Activated naive CD8-positive, alpha-beta T cell treated with anti-CD3 and anti-CD28 coated beads, Interleukin-2, amount 10 ng/mL, durations not matched to agents 7 days and 5 days (primary cell): ENCODE data around the gene RPS14. TPM values are rescaled to one million over a fixed set of nuclear protein-coding genes. Genes with fewer than 3 reads are reported as not detected.

Source experiments
- ATAC-seq: fragments of 150-1000 bp; cut with Tn5 transposase; one replicate; pipeline ENCODE4 v1.10.0; 2021; ENCODE audit warnings: low read depth, moderate library complexity
- POLR2A ChIA-PET: fragments of 350-600 bp; sonication (Branson Sonifier 250); formaldehyde crosslinking; loops from one replicate; lab custom pipeline; 2021; ENCODE audit warnings: antibody characterized with exemption; lab: Charles Lee
- DNase-seq: peaks from one replicate; pipeline ENCODE4 v3.0.0; 2021
- H3K27ac Mint-ChIP-seq: one replicate; pipeline ENCODE4 v1.8.0; 2022; ENCODE audit warnings: mild to moderate bottlenecking, mixed read lengths
- H3K27me3 Mint-ChIP-seq: one replicate; pipeline ENCODE4 v1.8.0; 2022; ENCODE audit warnings: mild to moderate bottlenecking, moderate library complexity, mixed read lengths
- H3K36me3 Mint-ChIP-seq: one replicate; pipeline ENCODE4 v1.8.0; 2021; ENCODE audit warnings: mild to moderate bottlenecking, mixed read lengths
- H3K4me1 Mint-ChIP-seq: one replicate; pipeline ENCODE4 v1.8.0; 2021; ENCODE audit warnings: mixed read lengths
- H3K4me3 Mint-ChIP-seq: one replicate; pipeline ENCODE4 v1.8.0; 2022; ENCODE audit warnings: mild to moderate bottlenecking, moderate library complexity, mixed read lengths
- H3K9me3 Mint-ChIP-seq: one replicate; pipeline ENCODE4 v1.8.0; 2021; ENCODE audit warnings: mixed read lengths
- total RNA-seq, 2 experiments: library from RNA; stranded (reverse); gene quantifications; one replicate each; pipeline ENCODE4 v1.2.3, GENCODE V29; 2021

RPS14 gene
- total RNA-seq, 2 experiments from 2014 or later = 2,811 to 2,872 TPM

GRCh38 chr5:150412319-150413175 lies 37.0 kb downstream of the RPS14 start, which contains the start of gene CD74:
Gene CD74 (minus strand): TSS chr5:150412910. CDS start chr5:150412749, 161 bp downstream.
- H3K4me1 Mint-ChIP-seq = peaks cover 29% of the 10 kb centered on the region
- H3K27ac Mint-ChIP-seq = peak within 1 kb of the TSS; percentile 100
- peaks cover 7% of the 10 kb centered on the region for H3K36me3 Mint-ChIP-seq
- H3K4me3 Mint-ChIP-seq = peak within 1 kb of the TSS; percentile 98
- ATAC-seq (peak; percentile 89), DNase-seq (peak; percentile 85)
- POLR2A ChIA-PET = interaction anchor here (0.6 to 3.3 kb wide), 14 partner anchors 9 to 301 kb away, joined by 3 to 32 read pairs (median 4); partner anchors contain the start of genes RPS14 and TCOF1
- H3K27me3 Mint-ChIP-seq = no peaks in the 10 kb centered on the region
- H3K9me3 Mint-ChIP-seq = no peaks in the 10 kb centered on the region

- no peaks in the 10 kb centered on the region for H3K27me3 Mint-ChIP-seq
- H3K36me3 Mint-ChIP-seq = peaks cover 7% of the 10 kb centered on the region
- ATAC-seq (peak; percentile 18), DNase-seq (peak; percentile 67)
- H3K9me3 Mint-ChIP-seq = no peaks in the 10 kb centered on the region
- POLR2A ChIA-PET = interaction anchor here (0.7 to 3.3 kb wide), 6 partner anchors 11 to 1177 kb away, joined by 3 to 32 read pairs (median 4); partner anchors contain the start of gene RPS14
- H3K4me1 Mint-ChIP-seq = peaks cover 29% of the 10 kb centered on the region
- peak overlapping the region; percentile 98 for H3K4me3 Mint-ChIP-seq
- peak overlapping the region; percentile 100 for H3K27ac Mint-ChIP-seq
Measured at GRCh38 chr5:150411245-150411979, 38.1 kb downstream of the RPS14 start.

- DNase-seq (no peak), ATAC-seq (peak; percentile 13)
- Mint-ChIP-seq H3K4me1 (peaks cover 29% of the 10 kb centered on the region), H3K27me3 (no peaks in the 10 kb centered on the region), H3K36me3 (peaks cover 7% of the 10 kb centered on the region), H3K9me3 (no peaks in the 10 kb centered on the region), H3K27ac (peak overlapping the region; percentile 100), H3K4me3 (peak overlapping the region; percentile 98)
- POLR2A ChIA-PET = interaction anchor here (0.7 to 3.3 kb wide), 6 partner anchors 10 to 1176 kb away, joined by 3 to 32 read pairs (median 4); partner anchors contain the start of gene RPS14
Measured at GRCh38 chr5:150410524-150411244, 38.9 kb downstream of the RPS14 start.

GRCh38 chr5:150409638-150410523 lies 39.7 kb downstream of the RPS14 start:
- no peaks in the 10 kb centered on the region for H3K9me3 Mint-ChIP-seq
- no peaks in the 10 kb centered on the region for H3K27me3 Mint-ChIP-seq
- H3K4me1 Mint-ChIP-seq = peaks cover 29% of the 10 kb centered on the region

GRCh38 chr5:150408231-150408943 lies 41.2 kb downstream of the RPS14 start:
- DNase-seq (no peak), ATAC-seq (no peak)
- Mint-ChIP-seq H3K4me1 (peaks cover 27% of the 10 kb centered on the region), H3K27me3 (no peaks in the 10 kb centered on the region), H3K9me3 (no peaks in the 10 kb centered on the region), H3K4me3 (no peak overlapping the region), H3K36me3 (peaks cover 7% of the 10 kb centered on the region), H3K27ac (no peak overlapping the region)
- POLR2A ChIA-PET = interaction anchor here (3.1 kb wide), 1 partner anchor 41 kb away, joined by 16 read pairs; the partner anchor contains the start of gene RPS14

More at GRCh38 chr5:150409638-150410523, 39.7 kb downstream of the RPS14 start:
- Mint-ChIP-seq H3K27ac (peak overlapping the region; percentile 100), H3K36me3 (peaks cover 7% of the 10 kb centered on the region), H3K4me3 (peak overlapping the region; percentile 98)
- POLR2A ChIA-PET = interaction anchor here (0.7 to 3.3 kb wide), 4 partner anchors 9 to 348 kb away, joined by 3 to 32 read pairs (median 10); partner anchors contain the start of gene RPS14
- DNase-seq = peak; percentile 48
- ATAC-seq = peak; percentile 21

GRCh38 chr5:150407096-150407720 lies 42.3 kb downstream of the RPS14 start:
- POLR2A ChIA-PET = no interaction called here
- DNase-seq (no peak), ATAC-seq (no peak)
- Mint-ChIP-seq H3K4me3 (no peak overlapping the region), H3K9me3 (no peaks in the 10 kb centered on the region), H3K27me3 (no peaks in the 10 kb centered on the region), H3K27ac (no peak overlapping the region), H3K4me1 (peaks cover 23% of the 10 kb centered on the region), H3K36me3 (peaks cover 7% of the 10 kb centered on the region)

- H3K27ac Mint-ChIP-seq = no peak overlapping the region
Measured at GRCh38 chr5:150406723-150407095, 42.8 kb downstream of the RPS14 start.

GRCh38 chr5:150406103-150406722 lies 43.3 kb downstream of the RPS14 start:
- DNase-seq = no peak
- Mint-ChIP-seq H3K4me1 (peaks cover 20% of the 10 kb centered on the region), H3K27ac (no peak overlapping the region), H3K9me3 (no peaks in the 10 kb centered on the region), H3K27me3 (no peaks in the 10 kb centered on the region), H3K36me3 (peaks cover 12% of the 10 kb centered on the region), H3K4me3 (no peak overlapping the region)
- POLR2A ChIA-PET = interaction anchor here (0.7 kb wide), 1 partner anchor 11 kb away, joined by 3 read pairs; no protein-coding TSS in a partner anchor
- no peak for ATAC-seq

More at GRCh38 chr5:150406723-150407095, 42.8 kb downstream of the RPS14 start:
- no peaks in the 10 kb centered on the region for H3K27me3 Mint-ChIP-seq
- no peak overlapping the region for H3K4me3 Mint-ChIP-seq
- POLR2A ChIA-PET = interaction anchor here (0.7 kb wide), 1 partner anchor 10 kb away, joined by 3 read pairs; no protein-coding TSS in a partner anchor
- ATAC-seq (no peak), DNase-seq (no peak)
- peaks cover 23% of the 10 kb centered on the region for H3K4me1 Mint-ChIP-seq
- peaks cover 7% of the 10 kb centered on the region for H3K36me3 Mint-ChIP-seq
- no peaks in the 10 kb centered on the region for H3K9me3 Mint-ChIP-seq

- H3K9me3 Mint-ChIP-seq = no peaks in the 10 kb centered on the region
- POLR2A ChIA-PET = interaction anchor here (0.8 kb wide), 1 partner anchor 31 kb away, joined by 3 read pairs; no protein-coding TSS in a partner anchor
- no peaks in the 10 kb centered on the region for H3K27me3 Mint-ChIP-seq
- no peak for ATAC-seq
- no peak for DNase-seq
- H3K4me1 Mint-ChIP-seq = peaks cover 17% of the 10 kb centered on the region
- H3K36me3 Mint-ChIP-seq = peaks cover 18% of the 10 kb centered on the region
- no peak overlapping the region for H3K27ac Mint-ChIP-seq
- no peak overlapping the region for H3K4me3 Mint-ChIP-seq
Measured at GRCh38 chr5:150404941-150405816, 44.4 kb downstream of the RPS14 start.

GRCh38 chr5:150404535-150404934 lies 45.0 kb downstream of the RPS14 start:
- ATAC-seq (no peak), DNase-seq (no peak)
- Mint-ChIP-seq H3K36me3 (peaks cover 18% of the 10 kb centered on the region), H3K4me3 (no peak overlapping the region), H3K27me3 (no peaks in the 10 kb centered on the region), H3K9me3 (no peaks in the 10 kb centered on the region), H3K27ac (no peak overlapping the region), H3K4me1 (peaks cover 17% of the 10 kb centered on the region)
- POLR2A ChIA-PET = interaction anchor here (0.8 to 1.2 kb wide), 2 partner anchors 8 to 32 kb away, joined by 3 to 4 read pairs; partner anchors contain the start of gene CD74
